ENCODE results near the gene OAS1. TPM values are rescaled to one million over a fixed set of nuclear protein-coding genes. Genes with fewer than 3 reads are reported as not detected.

Gene OAS1
- polyA plus RNA-seq, 1 experiment = 0.19 TPM

DNA sequence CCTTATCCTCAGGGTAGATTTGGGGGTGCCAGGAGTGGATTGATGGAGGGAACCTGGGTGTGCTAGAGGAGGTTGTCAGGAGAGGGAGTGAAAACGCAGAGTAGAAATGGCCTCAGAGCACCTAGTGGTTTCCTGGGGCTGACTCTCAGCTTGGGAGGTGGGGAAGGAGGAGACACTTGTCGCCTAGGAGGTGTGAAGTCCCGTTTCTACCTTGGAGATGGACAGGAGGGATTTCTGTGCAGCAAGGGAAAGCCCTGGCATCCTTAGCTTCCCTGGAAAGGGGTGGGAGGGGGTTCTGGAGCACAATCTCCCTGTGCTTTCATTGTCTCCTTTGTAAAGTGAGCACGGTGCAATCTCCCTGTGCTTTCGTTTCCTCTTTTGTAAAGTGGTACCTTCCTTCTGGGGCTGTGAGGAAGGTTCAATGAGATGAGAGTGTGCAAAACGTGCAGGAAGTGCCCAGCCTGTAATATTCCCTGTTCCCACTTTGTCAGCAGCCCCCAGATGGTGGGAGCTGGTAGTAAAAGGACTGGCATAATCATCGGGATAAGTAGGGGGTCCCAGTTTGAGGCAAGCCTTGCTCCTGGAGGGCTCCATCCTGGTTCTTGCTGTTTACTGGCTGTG lies 33.1 kb downstream of the OAS1 start:
- no peak for DNase-seq (ENCODE audit: low read depth, low spot score)
- TF ChIP-seq, protein P1, sequence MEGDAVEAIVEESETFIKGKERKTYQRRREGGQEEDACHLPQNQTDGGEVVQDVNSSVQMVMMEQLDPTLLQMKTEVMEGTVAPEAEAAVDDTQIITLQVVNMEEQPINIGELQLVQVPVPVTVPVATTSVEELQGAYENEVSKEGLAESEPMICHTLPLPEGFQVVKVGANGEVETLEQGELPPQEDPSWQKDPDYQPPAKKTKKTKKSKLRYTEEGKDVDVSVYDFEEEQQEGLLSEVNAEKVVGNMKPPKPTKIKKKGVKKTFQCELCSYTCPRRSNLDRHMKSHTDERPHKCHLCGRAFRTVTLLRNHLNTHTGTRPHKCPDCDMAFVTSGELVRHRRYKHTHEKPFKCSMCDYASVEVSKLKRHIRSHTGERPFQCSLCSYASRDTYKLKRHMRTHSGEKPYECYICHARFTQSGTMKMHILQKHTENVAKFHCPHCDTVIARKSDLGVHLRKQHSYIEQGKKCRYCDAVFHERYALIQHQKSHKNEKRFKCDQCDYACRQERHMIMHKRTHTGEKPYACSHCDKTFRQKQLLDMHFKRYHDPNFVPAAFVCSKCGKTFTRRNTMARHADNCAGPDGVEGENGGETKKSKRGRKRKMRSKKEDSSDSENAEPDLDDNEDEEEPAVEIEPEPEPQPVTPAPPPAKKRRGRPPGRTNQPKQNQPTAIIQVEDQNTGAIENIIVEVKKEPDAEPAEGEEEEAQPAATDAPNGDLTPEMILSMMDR (IDR thresholded peaks at IDR 0.05; ENCODE audit: low read depth, low read length) = no peak
- H3K27ac ChIP-seq (ENCODE audit: low read depth, low read length) = no peak overlapping the region
- H3K4me3 ChIP-seq (ENCODE audit: low read depth, low read length) = no peak overlapping the region
- no peaks in the 10 kb centered on the region; the same call in 1 of the 2 replicates for H3K9me3 ChIP-seq (ENCODE audit: control insufficient read depth, insufficient read depth, low read length)
- H3K27me3 ChIP-seq (ENCODE audit: control insufficient read depth, insufficient read depth, low read length) = no peaks in the 10 kb centered on the region
- ChIA-PET CTCF (interaction anchor here (0.6 kb wide), 1 partner anchor 10 kb away, joined by 3 read pairs; no protein-coding TSS in a partner anchor), POLR2A (no interaction called here)

DNA sequence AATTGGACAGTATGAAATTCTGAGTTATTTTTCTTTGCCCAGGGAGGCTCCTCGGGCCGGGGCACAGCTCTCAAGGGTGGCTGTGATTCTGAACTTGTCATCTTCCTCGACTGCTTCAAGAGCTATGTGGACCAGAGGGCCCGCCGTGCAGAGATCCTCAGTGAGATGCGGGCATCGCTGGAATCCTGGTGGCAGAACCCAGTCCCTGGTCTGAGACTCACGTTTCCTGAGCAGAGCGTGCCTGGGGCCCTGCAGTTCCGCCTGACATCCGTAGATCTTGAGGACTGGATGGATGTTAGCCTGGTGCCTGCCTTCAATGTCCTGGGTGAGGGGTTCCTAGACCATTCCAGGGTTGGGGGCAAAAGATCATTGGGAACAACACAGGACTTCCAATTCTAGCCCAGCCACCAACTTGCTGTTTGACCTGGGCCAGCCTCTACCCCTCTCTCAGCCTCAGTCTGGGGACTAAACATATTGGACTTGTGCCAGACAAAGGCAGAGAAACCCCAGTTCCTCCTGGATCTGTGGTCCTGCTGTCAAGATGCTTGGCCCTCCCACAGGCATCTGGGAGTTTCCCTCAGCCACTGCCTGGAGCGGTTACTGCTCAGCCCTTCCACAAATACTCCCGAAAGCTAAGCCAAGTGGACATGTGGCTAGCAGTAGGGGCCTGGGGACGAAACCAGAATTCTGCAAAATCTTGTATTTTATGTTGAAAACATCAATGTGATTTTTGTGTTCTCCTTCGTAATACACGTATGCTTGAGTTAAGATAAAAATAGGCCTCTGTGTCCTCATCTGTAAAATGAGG lies 35.0 kb downstream of the OAS1 start:
- H3K27ac ChIP-seq (ENCODE audit: low read depth, low read length) = no peak overlapping the region
- no peak for DNase-seq (ENCODE audit: low read depth, low spot score)
- no peaks in the 10 kb centered on the region; the same call in 1 of the 2 replicates for H3K9me3 ChIP-seq (ENCODE audit: control insufficient read depth, insufficient read depth, low read length)
- TF ChIP-seq, protein P1 (IDR thresholded peaks at IDR 0.05; ENCODE audit: low read depth, low read length) = no peak
- ChIA-PET POLR2A (no interaction called here), CTCF (interaction anchor here (0.6 kb wide), 1 partner anchor 232 kb away, joined by 3 read pairs; no protein-coding TSS in a partner anchor)
- H3K27me3 ChIP-seq (ENCODE audit: control insufficient read depth, insufficient read depth, low read length) = no peaks in the 10 kb centered on the region
- no peak overlapping the region for H3K4me3 ChIP-seq (ENCODE audit: low read depth, low read length)

DNA sequence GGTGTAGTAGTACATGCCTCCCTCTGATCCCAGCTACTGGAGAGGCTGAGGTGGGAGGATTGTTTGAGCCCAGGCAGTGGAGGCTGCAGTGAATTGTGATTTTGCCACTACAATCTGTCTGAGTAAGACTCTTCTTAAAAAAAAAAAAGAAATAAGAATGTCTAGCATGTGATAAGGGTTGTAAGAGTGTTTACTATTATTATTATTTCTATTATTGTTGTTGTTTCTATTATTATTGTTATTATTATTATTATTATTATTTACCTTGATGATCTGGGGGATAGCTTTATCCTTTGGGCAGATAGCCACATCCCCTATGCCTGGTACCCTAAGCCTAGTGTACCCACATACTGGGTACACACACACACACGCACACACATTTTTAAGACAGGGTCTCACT lies 35.8 kb downstream of the OAS1 start:
- no peak overlapping the region for H3K4me3 ChIP-seq (ENCODE audit: low read depth, low read length)
- H3K27ac ChIP-seq (ENCODE audit: low read depth, low read length) = no peak overlapping the region
- no peak for DNase-seq (ENCODE audit: low read depth, low spot score)
- TF ChIP-seq, protein P1 (IDR thresholded peaks at IDR 0.05; ENCODE audit: low read depth, low read length) = no peak
- no peaks in the 10 kb centered on the region for H3K27me3 ChIP-seq (ENCODE audit: control insufficient read depth, insufficient read depth, low read length)
- CTCF ChIA-PET = interaction anchor here (0.6 kb wide), 1 partner anchor 232 kb away, joined by 3 read pairs; no protein-coding TSS in a partner anchor
- POLR2A ChIA-PET = no interaction called here
- H3K9me3 ChIP-seq (ENCODE audit: control insufficient read depth, insufficient read depth, low read length) = no peaks in the 10 kb centered on the region; the same call in 1 of the 2 replicates

DNA sequence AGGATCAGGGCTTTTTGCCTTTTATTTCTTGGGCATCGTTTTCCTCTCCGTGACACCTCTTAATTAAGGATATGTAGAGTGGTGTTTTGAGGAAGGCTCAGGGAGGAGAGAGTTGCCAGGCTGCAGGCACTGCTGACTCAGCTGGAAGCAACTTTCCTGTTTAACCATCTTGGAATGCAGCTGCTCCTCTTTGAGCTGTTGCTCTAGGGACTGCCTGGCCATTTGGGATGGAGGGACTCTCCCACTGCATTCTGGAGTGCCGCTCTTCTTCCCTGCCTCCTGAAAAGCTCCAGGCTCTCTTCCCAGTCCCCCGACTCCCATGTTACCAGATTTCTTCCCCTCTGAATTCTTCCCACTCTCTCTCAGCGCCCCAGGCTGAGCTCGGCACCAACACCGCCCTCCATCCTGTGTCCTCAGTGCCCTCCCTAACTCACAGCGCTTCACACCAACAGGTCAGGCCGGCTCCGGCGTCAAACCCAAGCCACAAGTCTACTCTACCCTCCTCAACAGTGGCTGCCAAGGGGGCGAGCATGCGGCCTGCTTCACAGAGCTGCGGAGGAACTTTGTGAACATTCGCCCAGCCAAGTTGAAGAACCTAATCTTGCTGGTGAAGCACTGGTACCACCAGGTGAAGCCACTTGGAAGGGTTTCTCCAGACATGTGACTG lies 37.4 kb downstream of the OAS1 start:
- ChIA-PET CTCF (no interaction called here), POLR2A (no interaction called here)
- Histone ChIP-seq H3K4me3 (ENCODE audit: low read depth, low read length) (no peak overlapping the region), H3K27ac (ENCODE audit: low read depth, low read length) (no peak overlapping the region), H3K9me3 (ENCODE audit: control insufficient read depth, insufficient read depth, low read length) (no peaks in the 10 kb centered on the region), H3K27me3 (ENCODE audit: control insufficient read depth, insufficient read depth, low read length) (no peaks in the 10 kb centered on the region)
- TF ChIP-seq, protein P1 (IDR thresholded peaks at IDR 0.05; ENCODE audit: low read depth, low read length) = no peak
- DNase-seq (ENCODE audit: low read depth, low spot score) = no peak

Data from AG04450 (cell line).